ENCODE measurements around the gene ZNRF2. TPM values are rescaled to one million over a fixed set of nuclear protein-coding genes. Genes with fewer than 3 reads are reported as not detected.

The ZNRF2 gene
- total RNA-seq = 21.4 and 28.7 TPM in 2 replicates

DNA sequence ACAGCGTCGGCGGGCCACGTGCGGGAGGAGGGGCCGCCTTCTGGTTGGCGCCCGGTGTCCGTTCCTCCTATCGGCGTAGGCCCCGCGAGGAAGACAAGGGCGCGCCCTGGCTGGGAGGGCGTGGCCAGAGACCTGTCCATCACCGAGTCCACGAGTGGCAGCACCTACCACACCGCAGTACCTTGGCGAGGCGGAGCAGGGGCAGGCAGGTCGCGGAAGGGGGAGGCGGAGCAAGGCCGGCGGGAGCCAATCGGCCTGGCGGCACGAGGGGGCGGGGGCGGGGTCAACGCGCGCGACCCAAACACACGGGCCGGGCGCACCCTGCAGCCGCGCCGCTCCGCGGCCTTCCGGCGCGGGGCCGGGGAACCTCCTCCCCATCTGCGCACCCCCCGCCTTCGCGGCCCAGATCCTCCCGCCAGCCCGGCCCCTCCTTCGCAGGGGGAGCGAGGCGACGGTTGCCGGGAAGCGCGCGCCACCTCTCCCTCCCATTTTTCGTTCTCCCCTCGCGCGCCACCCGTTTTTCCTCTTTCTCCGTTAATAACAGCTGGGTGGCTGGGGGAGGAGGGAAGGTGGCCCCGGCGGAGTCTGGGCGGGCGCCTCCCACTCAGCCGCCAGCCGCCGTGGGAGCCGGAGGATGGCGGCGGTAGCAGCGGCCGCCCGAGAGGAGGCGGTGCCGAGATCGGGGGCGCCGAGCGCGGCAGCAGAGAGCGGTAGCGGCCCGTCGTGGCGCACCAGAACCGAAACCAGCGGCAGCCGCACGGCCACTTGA is at the start of gene ZNRF2:
Gene ZNRF2, plus strand, starts transcription at position 300 of the 769 bp plus-strand sequence. CDS start 761 bp downstream, outside the sequence.

Small RNA genes within 50 kb of the gene (small RNA-seq; reads per million reads assigned to genes)
- gene MIR550A1 = not detected

Other genes with a start within 250 kb of the ZNRF2 start
- 18.7 and 20.3 TPM in 2 replicates for gene MTURN, start 149.6 kb upstream of the ZNRF2 start, total RNA-seq
- gene NOD1, start 194.2 kb downstream of the ZNRF2 start, total RNA-seq = 6.8 and 12.2 TPM in 2 replicates
- gene GGCT, start 220.2 kb downstream of the ZNRF2 start, total RNA-seq = 10.4 and 12.3 TPM in 2 replicates

All from hair follicle dermal papilla cell (primary cell).